Urinary bladder (tissue), 4 donors: Measurements from ENCODE around the gene CCDC187. TPM values are rescaled to one million over a fixed set of nuclear protein-coding genes. Genes with fewer than 3 reads are reported as not detected.

Source experiments
- DNase-seq: peaks from one replicate; pipeline ENCODE4 v3.0.0-alpha.2; 2015; ENCODE audit errors: extremely low spot score
- H3K27ac ChIP-seq: one replicate; pipeline ENCODE4 v1.5.1; 2013; ENCODE audit warnings: low read depth, mild to moderate bottlenecking, moderate library complexity
- H3K36me3 ChIP-seq: one replicate; pipeline ENCODE4 v1.6.1; 2013; ENCODE audit warnings: mild to moderate bottlenecking, moderate library complexity; ENCODE audit not compliant: insufficient read depth
- H3K4me1 ChIP-seq: one replicate; pipeline ENCODE4 v1.6.1; 2013; ENCODE audit warnings: mild to moderate bottlenecking, moderate library complexity; ENCODE audit not compliant: insufficient read depth
- H3K4me3 ChIP-seq: one replicate; pipeline ENCODE4 v1.5.1; 2013; ENCODE audit warnings: low read depth, low read length
- WGBS: extraction: QIAGEN DNeasy Blood & Tissue Kit; methylation state at CpG from one replicate; pipeline ENCODE4 v1.1.7; 2013; 5-methylcytosine and 5-hydroxymethylcytosine counted together
- polyA plus RNA-seq: library from polyadenylated mRNA; stranded (reverse); fragments of 200-250 nt; gene quantifications from one replicate; pipeline ENCODE4 v1.2.3, GENCODE V29; 2013
- total RNA-seq: library from RNA; depleted of rRNA; stranded (reverse); fragments of >200 nt; gene quantifications from one replicate; pipeline ENCODE4 v1.2.3, GENCODE V29; 2014
- donor health status: healthy with polysubstance abuse.
- donor health status: healthy.

The CCDC187 gene
- total and polyA plus RNA-seq, 2 donors, result 0.19 to 0.58 TPM

- H3K4me1 ChIP-seq, result no peaks in the 10 kb centered on the region
- no peaks in the 10 kb centered on the region for H3K36me3 ChIP-seq
- 87% methylated on average over 16 of the region's 16 CpGs for WGBS
- H3K27ac ChIP-seq, result no peak overlapping the region
- DNase-seq, result no peak
- H3K4me3 ChIP-seq, result no peak overlapping the region
Observed at GRCh38 chr9:136317695-136318094, 13.8 kb upstream of the CCDC187 start.

- no peaks in the 10 kb centered on the region for H3K4me1 ChIP-seq
- H3K36me3 ChIP-seq, result no peaks in the 10 kb centered on the region
- no peak overlapping the region for H3K27ac ChIP-seq
- WGBS, result 91% methylated on average over 13 of the region's 13 CpGs
- no peak for DNase-seq
- no peak overlapping the region for H3K4me3 ChIP-seq
Observed at GRCh38 chr9:136316896-136317676, 13.2 kb upstream of the CCDC187 start.

DNA sequence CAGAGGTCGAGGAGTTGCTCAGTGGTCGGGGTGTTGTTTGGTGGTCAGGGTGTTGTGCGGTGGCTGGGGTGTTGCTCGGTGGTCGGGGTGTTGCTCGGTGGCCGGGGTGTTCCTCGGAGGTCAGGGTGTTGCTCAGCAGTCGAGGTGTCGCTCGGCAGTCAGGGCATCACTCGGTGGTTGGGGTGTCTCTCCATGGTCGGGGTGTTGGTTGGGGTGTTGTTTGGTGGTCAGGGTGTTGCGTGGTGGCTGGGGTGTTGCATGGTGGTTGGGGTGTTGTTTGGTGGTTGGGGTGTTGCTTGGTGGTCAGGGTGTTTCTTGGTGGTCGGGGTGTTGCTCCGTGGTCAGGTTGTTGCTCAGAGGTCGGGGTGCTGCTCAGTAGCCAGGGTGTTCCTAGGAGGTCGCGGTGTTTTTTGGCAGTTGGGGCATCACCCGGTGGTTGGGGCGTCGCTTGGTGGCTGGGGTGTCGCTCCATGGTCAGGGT is 12.4 kb upstream of the CCDC187 start:
- H3K36me3 ChIP-seq, result no peaks in the 10 kb centered on the region
- no peak overlapping the region for H3K27ac ChIP-seq
- H3K4me1 ChIP-seq, result no peaks in the 10 kb centered on the region
- H3K4me3 ChIP-seq, result no peak overlapping the region
- WGBS, result 97% methylated on average over 23 of the region's 23 CpGs
- DNase-seq, result no peak

- Histone ChIP-seq H3K4me3 (no peak overlapping the region), H3K27ac (no peak overlapping the region), H3K36me3 (no peaks in the 10 kb centered on the region), H3K4me1 (no peaks in the 10 kb centered on the region)
- no peak for DNase-seq
- WGBS, result 87% methylated on average over 4 of the region's 4 CpGs
Observed at GRCh38 chr9:136314944-136315343, 11.1 kb upstream of the CCDC187 start.

- Histone ChIP-seq H3K36me3 (no peaks in the 10 kb centered on the region), H3K4me1 (no peaks in the 10 kb centered on the region), H3K4me3 (no peak overlapping the region), H3K27ac (no peak overlapping the region)
- 90% methylated on average over 3 of the region's 3 CpGs for WGBS
- DNase-seq, result no peak
Observed at GRCh38 chr9:136314056-136314416, 10.1 kb upstream of the CCDC187 start.

- Histone ChIP-seq H3K4me1 (no peaks in the 10 kb centered on the region), H3K4me3 (no peak overlapping the region), H3K36me3 (no peaks in the 10 kb centered on the region), H3K27ac (no peak overlapping the region)
- DNase-seq, result no peak
- WGBS, result 81% methylated on average over 18 of the region's 18 CpGs
Observed at GRCh38 chr9:136313111-136314055, 9.5 kb upstream of the CCDC187 start.

DNA sequence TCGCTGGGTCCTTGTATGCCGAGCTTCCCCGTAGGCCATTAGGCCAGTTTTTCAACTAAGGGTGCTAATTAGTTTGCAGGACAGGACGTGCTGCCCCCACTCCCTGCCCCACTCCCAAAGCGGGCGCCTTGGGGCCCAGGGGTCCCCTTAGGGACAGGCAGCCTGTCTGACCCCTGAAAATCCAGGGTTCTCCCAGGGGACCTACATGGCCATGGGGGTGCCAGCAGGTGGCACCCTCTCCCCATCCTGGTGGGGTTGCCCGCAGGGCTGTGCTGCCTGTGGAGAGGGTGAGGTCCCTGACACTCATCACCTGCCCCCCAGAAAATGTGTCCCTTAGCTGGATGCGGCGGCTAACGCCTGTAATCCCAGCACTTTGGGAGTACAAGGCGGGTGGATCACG is 8.5 kb upstream of the CCDC187 start:
- Histone ChIP-seq H3K36me3 (no peaks in the 10 kb centered on the region), H3K4me1 (no peaks in the 10 kb centered on the region), H3K4me3 (no peak overlapping the region), H3K27ac (no peak overlapping the region)
- no peak for DNase-seq
- 53% methylated on average over 12 of the region's 12 CpGs for WGBS

DNA sequence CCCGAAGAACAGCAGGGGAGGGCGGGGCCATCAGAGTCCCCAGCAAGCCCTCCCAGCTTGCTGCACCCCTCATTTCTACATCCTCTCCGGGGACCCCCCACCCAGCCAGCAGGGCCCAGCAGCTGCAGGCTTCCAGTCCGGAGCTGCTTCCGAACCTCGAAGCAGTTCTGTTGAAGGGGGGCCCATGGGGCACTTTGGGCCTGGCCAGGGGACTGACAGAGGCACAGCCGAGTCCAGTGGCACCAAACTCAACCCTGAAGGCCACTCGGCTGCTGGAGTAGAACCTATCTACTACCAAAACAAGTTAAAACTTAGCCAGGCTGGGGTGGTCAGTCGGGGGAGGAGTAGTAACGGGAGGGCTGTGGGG is 8.1 kb upstream of the CCDC187 start:
- H3K4me3 ChIP-seq, result no peak overlapping the region
- H3K36me3 ChIP-seq, result no peaks in the 10 kb centered on the region
- WGBS, result 70% methylated on average over 10 of the region's 10 CpGs
- H3K4me1 ChIP-seq, result no peaks in the 10 kb centered on the region
- DNase-seq, result no peak
- H3K27ac ChIP-seq, result no peak overlapping the region

DNA sequence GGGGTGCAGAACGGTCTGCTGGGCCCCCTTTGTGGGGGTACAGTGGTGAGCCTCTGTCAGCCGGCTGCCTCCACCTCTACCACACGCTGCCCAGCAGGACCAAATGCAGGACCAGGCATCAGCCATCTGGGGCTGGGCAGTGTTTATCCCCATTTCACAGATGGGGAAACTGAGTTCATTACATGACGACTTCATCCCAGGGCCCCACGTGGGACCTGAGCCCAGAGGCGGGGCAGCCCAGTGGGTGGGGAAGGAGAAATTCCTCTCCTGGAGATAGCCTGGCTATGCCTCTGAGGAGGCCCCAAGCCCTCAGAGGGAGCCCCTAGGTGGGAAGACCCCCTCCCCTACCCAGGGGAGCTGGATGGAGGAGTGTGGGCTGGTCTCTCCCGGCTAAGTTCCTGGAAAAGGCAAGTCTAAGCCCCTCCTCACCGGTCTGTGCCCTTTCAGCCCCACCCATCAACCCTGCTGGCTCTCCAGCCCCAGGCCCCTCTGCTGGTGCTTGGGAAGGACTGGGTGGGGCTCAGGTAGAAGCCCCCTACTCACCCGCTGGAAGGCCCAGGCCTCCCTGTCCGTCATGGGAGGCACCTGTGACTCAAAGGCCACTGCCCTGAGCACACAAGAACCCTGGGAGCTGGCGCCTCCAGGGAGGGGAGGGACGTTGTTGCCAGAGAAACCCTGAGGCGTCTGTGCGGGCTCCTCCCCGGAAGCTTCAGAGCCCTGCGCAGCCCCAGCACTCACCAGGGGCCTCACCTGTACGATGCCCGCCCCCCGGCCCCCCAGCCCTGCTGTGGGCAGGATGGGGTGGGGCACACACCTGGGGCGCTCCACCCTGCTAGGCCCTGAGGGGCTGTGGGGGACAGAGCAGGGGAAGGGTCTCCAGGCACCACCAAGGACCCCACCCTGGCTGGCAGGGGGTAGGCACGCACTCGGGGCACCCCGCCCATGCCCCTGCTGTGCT is 7.4 kb upstream of the CCDC187 start:
- H3K27ac ChIP-seq, result no peak overlapping the region
- DNase-seq, result no peak
- no peaks in the 10 kb centered on the region for H3K36me3 ChIP-seq
- 50% methylated on average over 23 of the region's 23 CpGs for WGBS
- H3K4me3 ChIP-seq, result no peak overlapping the region
- H3K4me1 ChIP-seq, result no peaks in the 10 kb centered on the region

DNA sequence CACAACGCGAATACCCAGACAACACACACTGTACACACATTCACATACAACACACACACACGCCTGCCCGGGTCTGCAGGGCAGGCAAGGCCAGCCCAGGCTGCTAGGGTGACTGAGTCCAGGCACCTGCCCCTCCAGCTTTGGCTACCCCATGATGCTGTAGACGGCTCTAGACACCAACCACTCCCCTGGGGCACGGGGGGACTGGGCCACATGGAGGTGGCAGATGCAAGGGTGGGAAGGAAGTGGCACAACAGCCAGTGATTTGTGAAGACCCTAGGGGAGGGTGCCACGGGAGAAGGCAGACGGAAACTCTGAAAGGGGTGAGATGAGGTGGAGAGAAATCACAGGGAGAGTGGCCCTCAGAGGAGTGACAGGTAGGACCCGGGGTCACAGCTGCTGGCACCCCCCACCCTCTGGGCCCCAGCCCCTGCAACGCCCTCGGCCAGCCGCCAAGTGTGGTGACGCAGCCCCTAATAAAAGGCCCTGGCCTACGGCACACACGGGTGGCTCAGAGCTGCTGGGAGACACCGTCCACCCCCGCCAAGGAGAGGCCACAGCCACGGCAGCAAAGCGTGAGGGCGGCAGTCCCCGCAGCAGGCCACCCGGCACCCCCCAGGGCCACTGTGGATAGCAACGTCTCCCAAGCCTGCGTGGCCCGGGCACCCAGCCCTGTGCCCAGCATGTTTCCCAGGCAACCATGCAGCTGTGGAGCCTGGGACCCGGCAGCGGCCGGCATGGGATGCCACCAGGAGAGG is 6.6 kb upstream of the CCDC187 start:
- Histone ChIP-seq H3K36me3 (no peaks in the 10 kb centered on the region), H3K4me1 (no peaks in the 10 kb centered on the region), H3K27ac (no peak overlapping the region), H3K4me3 (no peak overlapping the region)
- DNase-seq, result no peak
- WGBS, result 59% methylated on average over 28 of the region's 28 CpGs

GRCh38 chr9:136309806-136310220 is 5.9 kb upstream of the CCDC187 start:
- DNase-seq, result no peak
- H3K27ac ChIP-seq, result no peak overlapping the region
- H3K4me3 ChIP-seq, result no peak overlapping the region
- no peaks in the 10 kb centered on the region for H3K4me1 ChIP-seq
- 94% methylated on average over 5 of the region's 5 CpGs for WGBS
- no peaks in the 10 kb centered on the region for H3K36me3 ChIP-seq

DNA sequence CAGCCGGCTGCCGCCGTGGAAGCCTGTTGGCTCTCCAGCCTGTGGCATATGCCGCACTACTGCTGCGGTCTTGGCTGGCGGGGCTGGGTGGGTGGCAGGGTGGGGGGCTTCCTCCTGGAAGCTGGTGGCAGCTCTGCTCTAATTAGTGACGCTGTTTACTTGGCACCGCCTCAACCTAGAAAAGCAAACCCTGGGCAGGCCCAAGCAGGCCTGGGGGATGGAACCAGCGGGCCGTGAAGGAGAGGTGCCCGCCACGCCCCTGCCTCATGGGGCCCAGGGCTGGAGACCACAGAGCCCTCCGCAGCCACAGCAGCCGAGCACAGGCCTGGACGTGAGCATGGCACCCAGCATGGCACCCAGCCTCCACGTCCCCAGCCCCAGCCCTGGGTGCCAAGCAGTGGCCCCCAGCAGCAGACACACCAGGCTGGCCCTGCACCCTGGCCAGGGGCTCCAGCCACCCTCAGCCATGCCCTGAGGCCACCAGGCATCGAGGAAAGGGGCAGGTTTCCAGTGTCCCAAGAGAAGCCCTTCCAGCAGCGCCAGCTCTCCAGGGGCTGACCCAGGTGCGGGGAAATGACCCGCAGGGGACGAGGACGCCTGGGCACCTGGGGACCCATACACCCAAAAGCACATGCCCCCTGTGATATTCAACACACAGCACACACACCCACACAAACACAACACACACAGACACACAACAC is 5.4 kb upstream of the CCDC187 start:
- WGBS, result 69% methylated on average over 22 of the region's 22 CpGs
- DNase-seq, result no peak

More for the DNA sequence above, 5.4 kb upstream of the CCDC187 start:
- Histone ChIP-seq H3K27ac (no peak overlapping the region), H3K4me3 (no peak overlapping the region), H3K4me1 (no peaks in the 10 kb centered on the region), H3K36me3 (no peaks in the 10 kb centered on the region)
